ENCODE data around the gene PDGFB.

PDGFB gene

GRCh38 chr22:39276440-39277141, 31.8 kb upstream of the PDGFB start:
- no peak for DNase-seq

- DNase-seq, result no peak
These were observed 31.1 kb upstream of the PDGFB start for GRCh38 chr22:39275814-39276439.

- no peak for DNase-seq
These were observed 29.4 kb upstream of the PDGFB start for GRCh38 chr22:39273950-39274887.

- DNase-seq, result no peak
These were observed 26.0 kb upstream of the PDGFB start for GRCh38 chr22:39270792-39271191.

- no peak for DNase-seq
These were observed 25.5 kb upstream of the PDGFB start for GRCh38 chr22:39270280-39270679.

- DNase-seq, result no peak
These were observed 24.5 kb upstream of the PDGFB start for GRCh38 chr22:39269095-39269790.

- no peak for DNase-seq
These were observed 23.9 kb upstream of the PDGFB start for GRCh38 chr22:39268645-39269044.

- DNase-seq, result no peak
These were observed 23.2 kb upstream of the PDGFB start for GRCh38 chr22:39267974-39268373.

GRCh38 chr22:39266398-39267030, 21.7 kb upstream of the PDGFB start:
- no peak for DNase-seq

GRCh38 chr22:39265143-39265886, 20.5 kb upstream of the PDGFB start:
- DNase-seq, result no peak

GRCh38 chr22:39264349-39265038, 19.7 kb upstream of the PDGFB start:
- DNase-seq, result no peak

GRCh38 chr22:39263626-39264348, 19.0 kb upstream of the PDGFB start:
- DNase-seq, result no peak

- DNase-seq, result no peak
These were observed 14.9 kb upstream of the PDGFB start for GRCh38 chr22:39259666-39260065.

- no peak for DNase-seq
These were observed 13.2 kb upstream of the PDGFB start for GRCh38 chr22:39257901-39258475.

- no peak for DNase-seq
These were observed 12.2 kb upstream of the PDGFB start for GRCh38 chr22:39256979-39257378.

- no peak for DNase-seq
These were observed 11.4 kb upstream of the PDGFB start for GRCh38 chr22:39256186-39256552.

- DNase-seq, result no peak
These were observed 10.8 kb upstream of the PDGFB start for GRCh38 chr22:39255449-39256185.

- no peak for DNase-seq
These were observed 10.1 kb upstream of the PDGFB start for GRCh38 chr22:39254789-39255298.

GRCh38 chr22:39254122-39254521, 9.3 kb upstream of the PDGFB start:
- DNase-seq, result no peak

Data from NCI-H524 (cell line).